ENCODE measurements around the gene MAVS. TPM values are rescaled to one million over a fixed set of nuclear protein-coding genes. Genes with fewer than 3 reads are reported as not detected.

MAVS gene
- total and polyA plus RNA-seq, 5 donors from 2014 or later = 3.5 to 26.1 (median 3.8) TPM

DNA sequence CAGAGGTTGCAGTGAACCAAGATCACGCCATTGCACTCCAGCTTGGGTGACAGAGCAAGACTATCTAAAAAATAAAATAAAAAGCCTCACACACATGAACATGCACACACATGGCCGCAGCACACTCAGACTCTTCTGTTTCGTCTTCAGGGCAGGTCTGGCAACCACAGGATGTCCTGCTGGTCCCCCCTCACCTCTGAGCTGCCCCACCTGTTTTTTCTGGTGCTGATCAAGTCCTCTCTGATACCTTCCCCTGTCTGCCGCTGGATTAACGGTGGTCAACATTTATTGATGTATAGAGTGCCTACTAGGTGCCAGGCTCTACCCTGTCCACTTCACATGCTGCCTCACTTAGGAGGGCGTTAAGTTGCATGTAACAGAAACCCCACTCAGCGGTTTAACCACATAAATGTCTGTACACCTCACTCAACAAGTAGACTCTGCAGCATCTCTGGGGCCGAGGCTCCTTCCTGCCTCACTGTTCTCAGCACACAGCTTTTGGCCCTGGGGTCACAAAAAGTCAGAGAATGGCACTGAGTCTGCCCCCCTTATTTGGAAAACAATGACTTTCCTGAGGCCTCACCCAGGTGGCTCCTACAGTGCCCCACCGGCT, 30.8 kb upstream of the MAVS start:
- ATAC-seq (ENCODE audit: low read depth in 2 of 2) (peak in 1 of 2 donors; percentile 10), DNase-seq (peak in 2 of 3 donors; percentile 50 to 87)
- H3K4me3 Mint-ChIP-seq = peak overlapping the region; percentile 7 to 89 (median 84)
- H3K4me1 ChIP-seq (ENCODE audit: control insufficient read depth, insufficient read depth, low read length, poor library complexity, severe bottlenecking) = peaks cover 84% of the 10 kb centered on the region
- no peaks in the 10 kb centered on the region for H3K36me3 ChIP-seq (ENCODE audit: control insufficient read depth, insufficient read depth, low read length)
- H3K9me3 ChIP-seq (ENCODE audit: control insufficient read depth in 2 of 2, low read length in 2 of 2) = no peaks in the 10 kb centered on the region
- no peaks in the 10 kb centered on the region for H3K36me3 Mint-ChIP-seq
- H3K27me3 Mint-ChIP-seq = no peaks in the 10 kb centered on the region
- peak overlapping the region; percentile 51 for H3K4me3 ChIP-seq (ENCODE audit: low read depth, low read length)
- H3K9me3 Mint-ChIP-seq = peaks cover 0 to 2% (median 0%) of the 10 kb centered on the region in 7 donors
- H3K27ac ChIP-seq (ENCODE audit: insufficient read depth, low read length, poor library complexity, severe bottlenecking) = peak overlapping the region; percentile 95
- peaks cover 17 to 85% (median 58%) of the 10 kb centered on the region in 4 donors for H3K4me1 Mint-ChIP-seq
- H3K27ac Mint-ChIP-seq = peak overlapping the region; percentile 84 to 99 (median 90)
- no peaks in the 10 kb centered on the region for H3K27me3 ChIP-seq (ENCODE audit: control insufficient read depth, insufficient read depth, low read length)

DNA sequence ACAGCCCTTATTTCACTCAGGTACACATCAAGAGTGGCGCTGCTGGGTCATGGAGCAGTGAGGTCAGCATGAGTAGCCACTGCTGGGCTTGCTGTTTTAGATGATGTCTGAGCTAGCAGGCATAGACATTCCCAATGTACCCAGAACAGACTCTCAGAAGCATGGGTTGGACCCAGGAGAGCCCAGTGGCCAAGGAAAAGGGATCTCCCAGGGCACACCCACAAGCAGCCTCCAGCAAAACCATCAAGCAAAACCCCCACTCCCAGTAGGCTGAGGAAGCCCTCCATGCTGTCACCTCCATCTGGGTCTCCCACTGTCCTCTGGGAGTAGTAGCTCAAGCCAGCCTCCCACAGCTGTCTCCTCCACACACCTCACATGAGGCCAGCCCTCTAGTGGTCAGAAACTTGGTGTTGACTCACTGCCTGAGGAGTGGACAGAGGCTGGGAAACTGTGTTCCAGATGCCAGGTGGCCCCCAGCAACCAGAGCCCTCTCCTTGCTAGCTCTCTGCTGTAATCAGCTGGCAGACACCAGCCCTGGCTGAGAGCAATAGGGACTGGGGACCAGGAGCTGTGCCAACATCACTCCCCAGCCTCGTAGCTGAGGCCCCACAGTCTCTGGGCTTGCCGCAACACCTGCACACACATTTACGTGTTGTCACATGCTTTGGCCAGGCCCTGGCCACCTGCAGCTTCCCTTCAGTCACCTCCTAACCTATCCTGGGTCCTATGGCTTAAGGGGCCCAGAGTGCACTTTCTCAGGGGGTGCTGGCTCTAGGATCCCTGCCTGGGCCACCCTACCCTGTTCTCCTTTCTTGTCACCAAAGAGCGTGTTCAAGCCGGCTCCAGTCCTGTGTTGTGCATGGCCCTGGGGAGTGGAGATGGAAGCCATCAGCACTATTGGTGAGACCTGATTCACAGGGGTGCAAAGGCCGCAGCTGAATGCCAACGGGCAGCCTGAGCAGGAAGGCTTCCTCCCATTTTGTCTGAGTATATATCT, 28.2 kb upstream of the MAVS start:
- Mint-ChIP-seq H3K27me3 (no peaks in the 10 kb centered on the region), H3K36me3 (peaks cover 4% of the 10 kb centered on the region), H3K4me1 (peaks cover 18 to 77% (median 47%) of the 10 kb centered on the region in 4 donors), H3K4me3 (peak overlapping the region; percentile 59 to 96 (median 76)), H3K9me3 (no peaks in the 10 kb centered on the region), H3K27ac (peak overlapping the region; percentile 59 to 98 (median 96))
- Histone ChIP-seq H3K27me3 (ENCODE audit: control insufficient read depth, insufficient read depth, low read length) (no peaks in the 10 kb centered on the region), H3K4me3 (ENCODE audit: low read depth, low read length) (no peak overlapping the region), H3K4me1 (ENCODE audit: control insufficient read depth, insufficient read depth, low read length, poor library complexity, severe bottlenecking) (peaks cover 67% of the 10 kb centered on the region), H3K27ac (ENCODE audit: insufficient read depth, low read length, poor library complexity, severe bottlenecking) (peak overlapping the region; percentile 23), H3K9me3 (ENCODE audit: control insufficient read depth in 2 of 2, low read length in 2 of 2) (no peaks in the 10 kb centered on the region), H3K36me3 (ENCODE audit: control insufficient read depth, insufficient read depth, low read length) (peaks cover 6% of the 10 kb centered on the region)
- peak in 1 of 3 donors; percentile 44 for DNase-seq
- ATAC-seq (ENCODE audit: low read depth in 2 of 2) = no peak

DNA sequence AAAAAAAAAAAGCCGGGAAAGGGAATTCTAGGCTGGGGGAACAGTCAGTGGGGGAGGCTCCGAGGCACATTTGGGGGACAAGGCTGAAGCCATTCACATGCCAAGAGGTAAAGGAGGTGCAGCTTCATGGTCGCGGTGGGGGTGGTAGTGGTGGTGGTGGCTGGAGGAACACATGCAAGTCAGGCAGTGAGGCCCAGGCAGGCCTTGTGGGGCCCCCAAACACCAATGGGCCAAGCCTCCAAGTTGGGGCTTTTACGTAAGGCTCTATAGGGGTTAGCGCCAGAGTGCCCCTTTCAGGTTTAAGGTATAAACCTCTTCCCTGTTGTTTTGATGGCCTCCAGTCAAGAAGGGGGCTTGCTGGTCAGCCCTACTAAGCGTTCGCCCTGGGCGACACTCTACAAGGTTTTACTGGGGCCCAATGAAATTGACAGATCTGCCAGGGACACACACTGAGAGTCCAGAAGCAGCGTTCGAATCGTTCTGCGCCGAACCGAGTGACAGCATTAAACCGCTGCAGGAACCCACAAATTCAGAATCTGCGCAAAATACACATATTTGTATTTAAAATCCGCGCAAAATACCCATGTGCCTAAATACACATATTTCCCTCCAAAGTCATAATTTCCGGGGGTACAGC, 27.1 kb upstream of the MAVS start:
- Histone ChIP-seq H3K4me1 (ENCODE audit: control insufficient read depth, insufficient read depth, low read length, poor library complexity, severe bottlenecking) (peaks cover 60% of the 10 kb centered on the region), H3K36me3 (ENCODE audit: control insufficient read depth, insufficient read depth, low read length) (peaks cover 16% of the 10 kb centered on the region), H3K9me3 (ENCODE audit: control insufficient read depth in 2 of 2, low read length in 2 of 2) (no peaks in the 10 kb centered on the region), H3K27ac (ENCODE audit: insufficient read depth, low read length, poor library complexity, severe bottlenecking) (peak overlapping the region; percentile 99), H3K27me3 (ENCODE audit: control insufficient read depth, insufficient read depth, low read length) (no peaks in the 10 kb centered on the region), H3K4me3 (ENCODE audit: low read depth, low read length) (peak overlapping the region; percentile 70)
- peaks cover 16 to 71% (median 42%) of the 10 kb centered on the region in 4 donors for H3K4me1 Mint-ChIP-seq
- H3K9me3 Mint-ChIP-seq = no peaks in the 10 kb centered on the region
- peak overlapping the region; percentile 89 to 98 (median 96) for H3K27ac Mint-ChIP-seq
- no peak for ATAC-seq (ENCODE audit: low read depth in 2 of 2)
- H3K27me3 Mint-ChIP-seq = no peaks in the 10 kb centered on the region
- peaks cover 4% of the 10 kb centered on the region for H3K36me3 Mint-ChIP-seq
- H3K4me3 Mint-ChIP-seq = peak overlapping the region; percentile 74 to 96 (median 85)
- peak in 1 of 3 donors; percentile 33 for DNase-seq

DNA sequence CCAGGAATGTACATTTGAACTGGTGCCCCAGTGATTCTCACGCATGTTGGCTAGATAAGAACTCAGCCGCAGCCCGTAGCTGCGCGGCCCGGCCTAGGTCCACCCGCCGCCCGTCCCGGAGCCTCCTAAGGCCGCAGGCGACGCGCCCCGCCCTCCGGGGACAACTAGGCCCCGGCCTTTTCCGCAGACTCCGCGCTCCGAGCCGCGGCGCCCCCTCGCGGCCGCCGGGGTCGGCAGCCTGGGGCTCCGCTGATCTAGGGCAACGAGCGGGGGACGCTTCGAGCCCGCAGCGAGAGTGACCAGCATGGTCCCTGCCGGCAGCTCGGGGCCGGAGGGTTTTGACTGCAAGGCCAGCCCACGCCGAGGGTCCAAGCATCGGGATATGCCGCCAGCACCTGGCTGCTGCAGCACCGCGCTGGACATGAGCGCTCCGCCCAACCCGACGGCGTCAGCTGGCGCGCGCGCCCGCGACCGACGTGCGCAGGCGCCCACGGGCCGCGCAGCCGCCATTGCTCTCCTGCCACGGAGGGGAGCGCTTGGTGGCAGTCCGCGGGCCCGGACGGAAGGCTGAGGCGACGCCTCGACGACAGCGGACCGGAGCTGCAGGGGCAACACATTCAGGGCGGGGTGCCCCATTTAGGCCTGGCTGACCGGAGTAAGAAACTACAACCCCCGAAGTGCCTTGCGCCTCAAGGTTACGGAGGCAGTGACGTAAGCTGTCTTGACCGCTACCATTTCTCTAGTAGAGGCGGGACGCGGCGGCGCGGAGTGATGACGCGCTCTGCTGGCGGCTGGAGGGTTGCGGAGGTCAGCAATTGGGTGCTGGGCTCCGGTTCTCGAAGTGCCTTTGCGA, 26.4 kb upstream of the MAVS start, which contains the start of gene AP5S1:
TSS of gene AP5S1 (plus strand) at position 500 of the 853 bp plus-strand sequence. CDS start 1,571 bp downstream, outside the sequence.
- Mint-ChIP-seq H3K36me3 (peaks cover 4% of the 10 kb centered on the region), H3K4me1 (peaks cover 16 to 66% (median 40%) of the 10 kb centered on the region in 4 donors), H3K4me3 (peak within 1 kb of the TSS; percentile 91 to 99 (median 95)), H3K9me3 (no peaks in the 10 kb centered on the region), H3K27ac (peak within 1 kb of the TSS; percentile 97 to 98 (median 98)), H3K27me3 (no peaks in the 10 kb centered on the region)
- Histone ChIP-seq H3K9me3 (ENCODE audit: control insufficient read depth in 2 of 2, low read length in 2 of 2) (no peaks in the 10 kb centered on the region), H3K4me1 (ENCODE audit: control insufficient read depth, insufficient read depth, low read length, poor library complexity, severe bottlenecking) (peaks cover 53% of the 10 kb centered on the region), H3K27me3 (ENCODE audit: control insufficient read depth, insufficient read depth, low read length) (no peaks in the 10 kb centered on the region), H3K36me3 (ENCODE audit: control insufficient read depth, insufficient read depth, low read length) (peaks cover 20% of the 10 kb centered on the region), H3K27ac (ENCODE audit: insufficient read depth, low read length, poor library complexity, severe bottlenecking) (peak within 1 kb of the TSS; percentile 99), H3K4me3 (ENCODE audit: low read depth, low read length) (peak within 1 kb of the TSS; percentile 83)
- peak; percentile 79 to 85 for ATAC-seq (ENCODE audit: low read depth in 2 of 2)
- DNase-seq = peak; percentile 91 to 95 (median 92)

DNA sequence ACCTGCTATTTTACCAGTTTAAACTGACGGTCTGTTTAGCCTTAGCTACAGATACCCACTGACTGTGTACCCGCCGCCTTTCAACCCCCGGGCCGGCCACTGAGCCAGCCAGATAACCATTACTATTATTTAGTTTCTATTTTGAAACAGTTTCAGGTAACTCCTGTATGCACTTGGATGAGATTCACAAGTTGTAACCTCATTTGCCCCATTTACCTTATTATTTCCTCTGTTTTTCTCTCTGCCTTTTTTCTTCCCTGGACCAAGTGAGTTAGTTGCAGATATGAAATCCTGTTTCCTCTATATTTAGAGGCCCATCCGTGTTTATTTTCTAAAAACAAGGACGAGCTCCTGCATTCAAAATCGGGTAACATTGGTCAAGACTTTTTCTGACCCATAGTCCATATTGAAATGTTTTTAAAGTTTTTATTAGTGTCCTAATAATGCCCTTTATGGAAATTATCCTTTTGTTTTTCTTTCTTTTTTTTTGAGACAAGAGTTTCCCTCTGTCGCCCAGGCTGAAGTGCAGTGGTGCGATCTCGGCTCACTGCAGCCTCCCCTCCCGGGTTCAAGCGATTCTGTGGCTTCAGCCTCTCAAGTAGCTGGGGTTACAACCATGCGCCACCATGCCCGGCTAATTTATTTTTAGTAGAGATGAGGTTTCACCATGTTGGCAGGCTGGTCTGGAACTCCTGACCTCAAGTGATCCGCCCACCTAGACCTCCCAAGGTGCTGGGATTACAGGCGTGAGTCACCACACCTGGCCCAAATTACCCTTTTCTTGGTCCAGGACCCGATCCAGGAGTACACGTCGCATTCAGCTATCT, 25.5 kb upstream of the MAVS start:
- H3K9me3 ChIP-seq (ENCODE audit: control insufficient read depth in 2 of 2, low read length in 2 of 2) = no peaks in the 10 kb centered on the region
- peaks cover 11 to 57% (median 34%) of the 10 kb centered on the region in 4 donors for H3K4me1 Mint-ChIP-seq
- peak overlapping the region; percentile 83 for H3K4me3 ChIP-seq (ENCODE audit: low read depth, low read length)
- H3K36me3 Mint-ChIP-seq = peaks cover 4% of the 10 kb centered on the region
- no peaks in the 10 kb centered on the region for H3K27me3 ChIP-seq (ENCODE audit: control insufficient read depth, insufficient read depth, low read length)
- no peaks in the 10 kb centered on the region for H3K27me3 Mint-ChIP-seq
- peak overlapping the region; percentile 97 to 98 (median 98) for H3K27ac Mint-ChIP-seq
- H3K36me3 ChIP-seq (ENCODE audit: control insufficient read depth, insufficient read depth, low read length) = peaks cover 25% of the 10 kb centered on the region
- H3K9me3 Mint-ChIP-seq = no peaks in the 10 kb centered on the region
- DNase-seq = no peak
- peak overlapping the region; percentile 99 for H3K27ac ChIP-seq (ENCODE audit: insufficient read depth, low read length, poor library complexity, severe bottlenecking)
- ATAC-seq (ENCODE audit: low read depth in 2 of 2) = peak in 1 of 2 donors; percentile 16
- H3K4me1 ChIP-seq (ENCODE audit: control insufficient read depth, insufficient read depth, low read length, poor library complexity, severe bottlenecking) = peaks cover 45% of the 10 kb centered on the region
- H3K4me3 Mint-ChIP-seq = peak overlapping the region; percentile 91 to 99 (median 95)

DNA sequence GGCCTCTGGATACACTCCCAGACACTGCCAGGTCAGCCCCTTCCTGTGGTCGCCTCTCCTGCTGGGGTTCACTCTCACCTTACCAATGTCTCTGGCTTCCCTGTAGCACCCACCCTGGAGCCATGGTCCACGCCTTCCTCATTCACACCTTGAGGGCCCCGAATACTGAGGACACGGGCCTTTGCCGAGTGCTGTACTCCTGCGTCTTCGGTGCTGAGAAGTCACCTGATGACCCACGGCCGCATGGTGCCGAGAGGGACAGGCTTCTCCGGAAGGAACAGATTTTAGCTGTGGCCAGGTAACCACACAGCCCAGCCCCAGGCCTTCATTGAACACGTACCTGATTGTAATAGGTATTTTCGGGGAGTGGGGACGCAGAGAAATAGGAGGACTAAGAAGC, 24.6 kb upstream of the MAVS start:
- Histone ChIP-seq H3K4me3 (ENCODE audit: low read depth, low read length) (no peak overlapping the region), H3K27ac (ENCODE audit: insufficient read depth, low read length, poor library complexity, severe bottlenecking) (peak overlapping the region; percentile 99), H3K27me3 (ENCODE audit: control insufficient read depth, insufficient read depth, low read length) (no peaks in the 10 kb centered on the region), H3K36me3 (ENCODE audit: control insufficient read depth, insufficient read depth, low read length) (peaks cover 25% of the 10 kb centered on the region), H3K4me1 (ENCODE audit: control insufficient read depth, insufficient read depth, low read length, poor library complexity, severe bottlenecking) (peaks cover 38% of the 10 kb centered on the region), H3K9me3 (ENCODE audit: control insufficient read depth in 2 of 2, low read length in 2 of 2) (no peaks in the 10 kb centered on the region)
- H3K27me3 Mint-ChIP-seq = no peaks in the 10 kb centered on the region
- no peak for ATAC-seq (ENCODE audit: low read depth in 2 of 2)
- no peaks in the 10 kb centered on the region for H3K9me3 Mint-ChIP-seq
- peak overlapping the region; percentile 86 to 98 (median 98) for H3K27ac Mint-ChIP-seq
- H3K4me3 Mint-ChIP-seq = peak overlapping the region; percentile 21 to 96 (median 92)
- DNase-seq = no peak
- peaks cover 11 to 49% (median 28%) of the 10 kb centered on the region in 4 donors for H3K4me1 Mint-ChIP-seq
- H3K36me3 Mint-ChIP-seq = peaks cover 10% of the 10 kb centered on the region

All from CD4-positive, CD25-positive, alpha-beta regulatory T cell (primary cell).